Esophagus squamous epithelium (tissue), 5 donors: ENCODE measurements around the gene IFRD1. TPM values are rescaled to one million over a fixed set of nuclear protein-coding genes. Genes with fewer than 3 reads are reported as not detected.

ENCODE experiments used
- DNase-seq: peaks from one replicate; lab custom pipeline; 2025; lab: John Stamatoyannopoulos, UW
- H3K27ac ChIP-seq, 4 donors: fragments of 200-600 bp; sonication (generic); one replicate each; pipeline ENCODE4 v1.5.1; 2016 to 2019; ENCODE audit warnings: mild to moderate bottlenecking in 1 of 4
- H3K27me3 ChIP-seq, 4 donors: fragments of 200-600 bp; sonication (generic); 1 replicate in 3 of 4; 2 replicates in 1 of 4; pipeline versions ENCODE4 v1.5.1 to v1.6.0; 2017 to 2021; ENCODE audit warnings: antibody characterized with exemption in 1 of 4
- H3K36me3 ChIP-seq, 3 donors: fragments of 200-600 bp; sonication (generic); one replicate each; pipeline ENCODE4 v1.5.1; 2016 to 2019
- H3K4me1 ChIP-seq, 3 donors: fragments of 200-600 bp; sonication (generic); one replicate each; pipeline ENCODE4 v1.5.1; 2017 to 2019
- H3K4me3 ChIP-seq, 4 donors: fragments of 200-600 bp; sonication (generic); 1 replicate in 3 of 4; 2 replicates in 1 of 4; pipeline ENCODE4 v1.5.1; 2016 to 2019; ENCODE audit warnings: mild to moderate bottlenecking in 2 of 4, moderate library complexity in 1 of 4
- H3K9me3 ChIP-seq, 3 donors: fragments of 200-600 bp; sonication (generic); one replicate each; pipeline ENCODE4 v1.5.1; 2016 to 2019
- POLR2A ChIP-seq, 4 donors: fragments of 450-650 bp; IDR thresholded peaks; one replicate each; pipeline ENCODE4 v1.6.1; 2017; ENCODE audit warnings: antibody characterized with exemption in 4 of 4, mild to moderate bottlenecking in 4 of 4, moderate library complexity in 3 of 4
- WGBS, 2 donors: methylation state at CpG; one replicate each; pipeline ENCODE4 v1.1.5; 2018; 5-methylcytosine and 5-hydroxymethylcytosine counted together
- intact Hi-C: fragments of 100-400 bp; cut with DNase I; formaldehyde crosslinking; loops from one replicate; pipeline ENCODE4 v1.15.0; 2022
- total RNA-seq, 4 donors: library from RNA; depleted of rRNA; stranded (reverse); fragments of >200 nt; gene quantifications; one replicate each; pipeline ENCODE4 v1.1.0, GENCODE V29; 2016
- TF ChIP-seq, protein P1 (sequence below), 6 experiments: fragments of 450-650 bp in 4 of 6; fragments of 200-600 bp in 2 of 6; sonication (generic) in 2 of 6; IDR thresholded peaks; one replicate each; pipeline ENCODE4 v1.5.1; 2016 to 2019; ENCODE audit warnings: antibody characterized with exemption in 6 of 6, mild to moderate bottlenecking in 4 of 6, moderate library complexity in 4 of 6
- donor health status: DM: yes; HTN: yes; CAD: no.

IFRD1 gene
- total RNA-seq, 4 donors from 2014 or later: 19.4 to 52.1 (median 31.1) TPM

DNA sequence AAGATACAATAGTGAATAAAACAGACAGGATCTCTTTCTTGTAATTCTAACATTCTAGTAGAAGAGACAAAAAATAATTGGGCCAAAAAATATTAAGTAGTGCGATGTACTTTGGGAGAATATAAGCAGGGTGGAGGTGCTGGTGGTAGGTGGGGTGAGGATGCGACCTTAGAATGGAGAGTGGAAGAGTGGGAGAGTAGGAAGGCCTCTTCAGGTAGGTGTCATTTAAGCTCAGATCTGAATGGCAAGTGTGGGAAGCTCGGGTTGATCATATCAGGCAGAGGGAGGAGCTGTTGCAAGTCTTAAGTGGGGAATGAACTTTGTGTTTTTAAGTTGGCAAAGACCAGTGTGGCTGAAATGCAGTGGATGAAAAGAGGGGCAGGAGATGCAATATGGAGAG, 3.8 kb upstream of the IFRD1 start:
- 75 to 93% methylated on average over 3 of the region's 3 CpGs for WGBS, 2 donors
- Histone ChIP-seq H3K4me3 (no peak overlapping the region), H3K9me3 (no peaks in the 10 kb centered on the region), H3K36me3 (no peaks in the 10 kb centered on the region), H3K27ac (no peak overlapping the region), H3K4me1 (peaks cover 4 to 21% (median 5%) of the 10 kb centered on the region in 3 donors), H3K27me3 (no peaks in the 10 kb centered on the region)
- TF ChIP-seq POLR2A (IDR thresholded peaks at IDR 0.05): no peak
- TF ChIP-seq, protein P1, sequence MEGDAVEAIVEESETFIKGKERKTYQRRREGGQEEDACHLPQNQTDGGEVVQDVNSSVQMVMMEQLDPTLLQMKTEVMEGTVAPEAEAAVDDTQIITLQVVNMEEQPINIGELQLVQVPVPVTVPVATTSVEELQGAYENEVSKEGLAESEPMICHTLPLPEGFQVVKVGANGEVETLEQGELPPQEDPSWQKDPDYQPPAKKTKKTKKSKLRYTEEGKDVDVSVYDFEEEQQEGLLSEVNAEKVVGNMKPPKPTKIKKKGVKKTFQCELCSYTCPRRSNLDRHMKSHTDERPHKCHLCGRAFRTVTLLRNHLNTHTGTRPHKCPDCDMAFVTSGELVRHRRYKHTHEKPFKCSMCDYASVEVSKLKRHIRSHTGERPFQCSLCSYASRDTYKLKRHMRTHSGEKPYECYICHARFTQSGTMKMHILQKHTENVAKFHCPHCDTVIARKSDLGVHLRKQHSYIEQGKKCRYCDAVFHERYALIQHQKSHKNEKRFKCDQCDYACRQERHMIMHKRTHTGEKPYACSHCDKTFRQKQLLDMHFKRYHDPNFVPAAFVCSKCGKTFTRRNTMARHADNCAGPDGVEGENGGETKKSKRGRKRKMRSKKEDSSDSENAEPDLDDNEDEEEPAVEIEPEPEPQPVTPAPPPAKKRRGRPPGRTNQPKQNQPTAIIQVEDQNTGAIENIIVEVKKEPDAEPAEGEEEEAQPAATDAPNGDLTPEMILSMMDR (IDR thresholded peaks at IDR 0.05): no peak
- DNase-seq: no peak
- intact Hi-C loops: no loop called here

DNA sequence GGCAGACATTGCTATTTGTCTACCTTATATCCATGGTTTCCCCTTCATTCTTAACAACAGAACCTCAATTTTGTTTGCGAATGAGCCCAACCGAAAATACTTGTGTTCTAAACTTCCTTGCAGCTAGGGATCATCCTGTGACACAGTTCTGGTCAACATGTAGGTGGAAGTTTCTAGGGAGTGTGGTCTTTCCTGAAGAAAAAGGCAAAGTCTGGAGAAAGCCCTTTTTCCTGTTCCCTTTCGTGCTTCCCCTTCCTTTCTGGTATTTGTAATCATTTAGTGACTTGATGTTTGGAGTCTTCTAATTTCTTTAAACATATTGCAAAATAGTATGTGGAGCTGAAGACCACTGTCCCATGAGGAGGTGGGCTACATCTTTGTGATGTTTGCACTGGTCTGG, 2.9 kb upstream of the IFRD1 start:
- WGBS, 2 donors: 76 to 88% methylated on average over 3 of the region's 3 CpGs
- no peak overlapping the region for H3K27ac ChIP-seq
- DNase-seq: no peak

DNA sequence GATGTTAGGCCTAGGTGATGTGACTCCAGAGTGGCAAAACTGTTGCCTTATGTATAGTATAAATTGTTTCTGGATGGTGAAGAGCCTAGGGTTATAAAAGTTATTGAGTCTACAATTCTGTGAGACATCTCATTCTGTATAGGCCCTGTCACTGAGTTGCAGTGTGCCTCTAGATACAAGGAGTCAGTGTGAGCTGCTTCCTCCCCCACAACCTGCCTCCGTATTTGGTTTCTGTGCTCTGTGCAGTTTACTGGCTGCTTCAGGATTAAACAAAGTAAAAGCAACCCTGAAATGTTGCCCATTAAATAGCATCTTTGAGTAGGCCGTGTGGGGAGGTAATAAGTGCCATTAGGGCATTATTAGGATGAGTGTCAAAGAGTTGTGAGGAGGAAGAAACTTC, 1.9 kb upstream of the IFRD1 start:
- TF ChIP-seq POLR2A (IDR thresholded peaks at IDR 0.05): no peak
- TF ChIP-seq, protein P1 (IDR thresholded peaks at IDR 0.05): no peak
- intact Hi-C loops: no loop called here
- Histone ChIP-seq H3K36me3 (no peaks in the 10 kb centered on the region), H3K27ac (peak overlapping the region; percentile 98 to 100 (median 99)), H3K4me3 (no peak overlapping the region), H3K4me1 (peaks cover 8 to 41% (median 10%) of the 10 kb centered on the region in 3 donors), H3K27me3 (no peaks in the 10 kb centered on the region), H3K9me3 (no peaks in the 10 kb centered on the region)
- 40 to 47% methylated on average over 2 of the region's 2 CpGs for whole genome bisulfite sequencing, 2 donors
- no peak for DNase-seq

More for the DNA sequence above, 2.9 kb upstream of the IFRD1 start:
- Histone ChIP-seq H3K36me3 (no peaks in the 10 kb centered on the region), H3K4me1 (peaks cover 5 to 31% (median 9%) of the 10 kb centered on the region in 3 donors), H3K27me3 (no peaks in the 10 kb centered on the region), H3K9me3 (no peaks in the 10 kb centered on the region), H3K4me3 (no peak overlapping the region)
- intact Hi-C loops: no loop called here
- TF ChIP-seq, protein P1 (IDR thresholded peaks at IDR 0.05): no peak
- TF ChIP-seq POLR2A (IDR thresholded peaks at IDR 0.05): no peak

DNA sequence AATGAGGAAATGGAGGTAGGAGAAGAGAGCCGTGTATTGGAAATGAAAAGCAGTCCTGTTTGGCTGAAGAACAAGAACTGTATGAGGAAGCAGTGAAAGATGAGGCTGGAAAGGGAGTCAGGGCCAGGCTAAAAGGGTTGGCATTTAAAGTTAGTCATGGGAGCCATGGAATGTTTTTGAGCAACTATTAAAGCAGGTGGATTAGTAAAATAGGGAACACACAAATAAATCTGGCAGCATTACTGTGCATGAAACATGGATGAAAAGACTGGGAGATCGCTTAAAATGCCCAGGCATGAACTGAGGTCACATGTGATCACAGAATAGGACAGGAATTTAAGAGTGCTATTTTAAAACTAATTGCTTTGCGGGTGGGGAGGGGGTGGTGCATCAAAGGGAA, 1.4 kb upstream of the IFRD1 start:
- Histone ChIP-seq H3K36me3 (no peaks in the 10 kb centered on the region), H3K27me3 (no peaks in the 10 kb centered on the region), H3K4me1 (peaks cover 10 to 46% (median 12%) of the 10 kb centered on the region in 3 donors), H3K4me3 (no peak overlapping the region), H3K27ac (peak overlapping the region; percentile 98 to 100 (median 99)), H3K9me3 (no peaks in the 10 kb centered on the region)
- no peak for TF ChIP-seq POLR2A (IDR thresholded peaks at IDR 0.05)
- TF ChIP-seq, protein P1 (IDR thresholded peaks at IDR 0.05): no peak
- 19 to 55% methylated on average over 3 of the region's 3 CpGs for WGBS, 2 donors
- intact Hi-C loops: no loop called here
- no peak for DNase-seq

DNA sequence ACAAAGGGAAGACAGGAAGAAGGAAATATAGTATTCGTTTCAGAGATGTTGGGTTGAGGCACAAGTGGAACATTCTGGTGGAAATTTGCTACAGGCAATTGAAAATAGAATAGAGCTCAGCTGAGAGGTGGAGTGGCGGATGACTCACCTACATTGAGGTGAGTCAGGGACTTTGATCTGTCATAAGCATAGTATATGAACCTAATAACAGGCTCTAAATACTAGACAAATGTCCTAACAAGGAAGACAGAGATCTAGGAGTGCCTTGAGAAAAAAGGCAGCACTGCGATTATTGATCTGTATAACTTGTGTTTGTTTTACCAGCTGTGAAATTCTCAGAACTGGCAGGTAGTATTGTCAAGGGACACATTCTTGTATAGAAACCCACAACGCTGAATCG, 907 bp upstream of the IFRD1 start:
- no peaks in the 10 kb centered on the region for H3K36me3 ChIP-seq
- H3K27me3 ChIP-seq: no peaks in the 10 kb centered on the region
- peaks cover 10 to 50% (median 16%) of the 10 kb centered on the region in 3 donors for H3K4me1 ChIP-seq
- DNase-seq: no peak
- WGBS, 2 donors: 18 to 31% methylated on average over 5 of the region's 5 CpGs
- H3K4me3 ChIP-seq: peak overlapping the region; percentile 87 to 100 (median 92)
- H3K9me3 ChIP-seq: no peaks in the 10 kb centered on the region
- intact Hi-C loops: no loop called here
- peak overlapping the region; percentile 98 to 100 (median 99) for H3K27ac ChIP-seq
- TF ChIP-seq, protein P1 (IDR thresholded peaks at IDR 0.05): no peak
- no peak for TF ChIP-seq POLR2A (IDR thresholded peaks at IDR 0.05)
